Measurements from ENCODE around the gene AIG1.

The AIG1 gene

DNA sequence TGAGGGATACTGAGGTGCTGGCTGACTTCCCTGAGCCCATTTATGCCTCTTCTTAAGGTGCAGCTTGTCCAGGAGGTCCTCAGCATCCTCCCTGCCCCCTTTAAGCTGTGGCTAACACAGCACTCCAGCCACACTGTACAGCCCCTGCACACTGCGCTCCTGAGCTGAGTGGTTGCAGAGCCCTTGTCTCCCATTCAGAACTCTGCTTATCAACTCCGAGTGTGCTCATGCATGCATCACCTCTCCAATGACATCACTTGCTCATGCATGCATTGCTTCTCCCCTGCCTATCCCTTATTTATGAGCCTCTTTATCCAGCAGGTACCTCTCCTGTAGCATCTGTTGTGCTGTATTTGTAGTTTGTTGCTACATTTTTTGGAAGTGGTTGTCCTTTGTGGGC lies 124.6 kb downstream of the AIG1 start:
- Histone ChIP-seq H2AFZ (ENCODE audit: low read length) (no peak overlapping the region), H4K20me1 (ENCODE audit: insufficient read depth, low read length) (no peaks in the 10 kb centered on the region), H3K4me2 (ENCODE audit: low read length) (no peak overlapping the region), H3K4me3 (ENCODE audit: low read depth, low read length, poor library complexity, severe bottlenecking) (no peak overlapping the region), H3F3A (ENCODE audit: insufficient read depth, low read length) (no peaks in the 10 kb centered on the region), H3K79me2 (ENCODE audit: insufficient read depth, low read length) (no peaks in the 10 kb centered on the region), H3K9me3 (ENCODE audit: low read length) (no peaks in the 10 kb centered on the region), H3K9me2 (ENCODE audit: low read depth, low read length) (no peaks in the 10 kb centered on the region), H3K36me3 (ENCODE audit: insufficient read depth, low read length) (no peaks in the 10 kb centered on the region), H3K9ac (ENCODE audit: low read length) (no peak overlapping the region), H3K27me3 (ENCODE audit: insufficient read depth, low read length) (no peaks in the 10 kb centered on the region), H3K27ac (ENCODE audit: low read depth, low read length, poor library complexity, severe bottlenecking) (no peak overlapping the region), H3K4me1 (ENCODE audit: insufficient read depth, low read length, severe bottlenecking) (no peaks in the 10 kb centered on the region)
- TF ChIP-seq EZH2 (IDR thresholded peaks at IDR 0.05; ENCODE audit: borderline replicate concordance, low read length) (no peak), CTCF (IDR thresholded peaks at IDR 0.05; ENCODE audit: low read length) (no peak)

- H3K9me2 ChIP-seq (ENCODE audit: low read depth, low read length), result no peaks in the 10 kb centered on the region
- no peaks in the 10 kb centered on the region for H3K79me2 ChIP-seq (ENCODE audit: insufficient read depth, low read length)
- no peak for TF ChIP-seq CTCF (IDR thresholded peaks at IDR 0.05; ENCODE audit: low read length)
- no peak for TF ChIP-seq EZH2 (IDR thresholded peaks at IDR 0.05; ENCODE audit: borderline replicate concordance, low read length)
- H4K20me1 ChIP-seq (ENCODE audit: insufficient read depth, low read length), result no peaks in the 10 kb centered on the region
- H3K4me2 ChIP-seq (ENCODE audit: low read length), result no peak overlapping the region
- H3K9me3 ChIP-seq (ENCODE audit: low read length), result no peaks in the 10 kb centered on the region
- no peaks in the 10 kb centered on the region for H3F3A ChIP-seq (ENCODE audit: insufficient read depth, low read length)
- H3K27ac ChIP-seq (ENCODE audit: low read depth, low read length, poor library complexity, severe bottlenecking), result no peak overlapping the region
- no peak overlapping the region for H3K9ac ChIP-seq (ENCODE audit: low read length)
- no peak overlapping the region for H3K4me3 ChIP-seq (ENCODE audit: low read depth, low read length, poor library complexity, severe bottlenecking)
- H2AFZ ChIP-seq (ENCODE audit: low read length), result no peak overlapping the region
- no peaks in the 10 kb centered on the region for H3K36me3 ChIP-seq (ENCODE audit: insufficient read depth, low read length)
- H3K4me1 ChIP-seq (ENCODE audit: insufficient read depth, low read length, severe bottlenecking), result no peaks in the 10 kb centered on the region
- no peaks in the 10 kb centered on the region for H3K27me3 ChIP-seq (ENCODE audit: insufficient read depth, low read length)
Measured at GRCh38 chr6:143187238-143187923, 126.7 kb downstream of the AIG1 start.

DNA sequence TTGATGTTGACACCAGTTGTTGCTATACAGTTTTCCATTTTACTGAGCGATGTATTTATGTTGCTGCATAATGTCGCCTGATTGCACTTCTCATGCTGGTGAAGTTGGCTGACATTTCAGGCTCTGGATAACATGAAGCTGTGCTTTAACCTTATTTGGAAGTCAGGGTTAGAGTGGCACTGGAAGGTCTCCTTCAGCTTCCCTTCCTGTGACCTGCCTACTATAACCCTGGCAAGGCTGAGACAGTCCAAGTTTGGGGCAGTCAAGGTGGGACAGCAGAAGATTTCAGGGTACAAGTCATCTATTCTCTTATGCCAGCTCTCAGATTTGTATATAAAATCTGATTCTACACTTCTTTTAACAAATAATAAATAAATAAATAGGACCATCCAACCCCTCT lies 127.6 kb downstream of the AIG1 start:
- Histone ChIP-seq H4K20me1 (ENCODE audit: insufficient read depth, low read length) (no peaks in the 10 kb centered on the region), H3K36me3 (ENCODE audit: insufficient read depth, low read length) (no peaks in the 10 kb centered on the region), H3K9ac (ENCODE audit: low read length) (no peak overlapping the region), H3K4me1 (ENCODE audit: insufficient read depth, low read length, severe bottlenecking) (no peaks in the 10 kb centered on the region), H3K9me3 (ENCODE audit: low read length) (no peaks in the 10 kb centered on the region), H3F3A (ENCODE audit: insufficient read depth, low read length) (no peaks in the 10 kb centered on the region), H2AFZ (ENCODE audit: low read length) (no peak overlapping the region), H3K4me2 (ENCODE audit: low read length) (no peak overlapping the region), H3K79me2 (ENCODE audit: insufficient read depth, low read length) (no peaks in the 10 kb centered on the region), H3K9me2 (ENCODE audit: low read depth, low read length) (no peaks in the 10 kb centered on the region), H3K4me3 (ENCODE audit: low read depth, low read length, poor library complexity, severe bottlenecking) (no peak overlapping the region), H3K27me3 (ENCODE audit: insufficient read depth, low read length) (no peaks in the 10 kb centered on the region), H3K27ac (ENCODE audit: low read depth, low read length, poor library complexity, severe bottlenecking) (no peak overlapping the region)
- no peak for TF ChIP-seq EZH2 (IDR thresholded peaks at IDR 0.05; ENCODE audit: borderline replicate concordance, low read length)
- no peak for TF ChIP-seq CTCF (IDR thresholded peaks at IDR 0.05; ENCODE audit: low read length)

All from OCI-LY1 (cell line).